ENCODE data around the gene MYMK.

Gene MYMK

GRCh38 chr9:133473743-133474142 lies 51.0 kb downstream of the MYMK start:
- in situ Hi-C loops (cut with HindIII; ENCODE audit: low sequenced_read_pairs) = no loop called here

DNA sequence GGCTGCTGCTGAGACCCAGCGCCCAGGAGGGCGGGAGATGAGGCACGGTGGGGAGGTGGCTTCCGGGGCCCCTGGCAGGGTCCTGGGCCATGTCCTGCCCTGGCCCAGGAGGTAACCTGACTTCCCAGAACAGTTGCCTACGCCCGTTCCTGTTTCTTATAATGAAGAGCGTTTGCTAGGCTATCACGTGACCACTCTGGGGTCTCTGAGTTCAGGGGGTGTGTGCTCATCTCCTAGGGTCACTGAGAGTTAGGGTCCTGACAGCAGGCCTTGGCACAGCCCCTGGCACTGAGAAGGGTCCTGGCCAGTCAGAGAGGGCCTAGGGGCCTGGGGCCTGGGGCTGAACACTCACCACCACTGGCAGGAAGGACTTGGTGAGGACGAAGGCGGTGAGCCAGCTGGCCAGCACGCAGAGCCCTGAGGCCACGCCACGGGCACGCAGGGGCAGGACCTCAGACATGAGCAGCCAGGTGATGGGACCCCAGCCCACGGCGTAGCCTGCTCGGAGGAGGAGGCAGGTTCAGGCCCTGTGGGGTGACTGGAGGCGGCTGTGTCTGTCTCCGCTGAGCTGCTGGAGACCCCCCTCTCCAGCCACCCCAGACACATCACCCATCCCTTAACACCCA lies 51.9 kb downstream of the MYMK start:
- in situ Hi-C loops (cut with HindIII; ENCODE audit: low sequenced_read_pairs) = no loop called here

- in situ Hi-C loops (cut with HindIII; ENCODE audit: low sequenced_read_pairs) = no loop called here
Observed at GRCh38 chr9:133472277-133472645, 52.5 kb downstream of the MYMK start.

DNA sequence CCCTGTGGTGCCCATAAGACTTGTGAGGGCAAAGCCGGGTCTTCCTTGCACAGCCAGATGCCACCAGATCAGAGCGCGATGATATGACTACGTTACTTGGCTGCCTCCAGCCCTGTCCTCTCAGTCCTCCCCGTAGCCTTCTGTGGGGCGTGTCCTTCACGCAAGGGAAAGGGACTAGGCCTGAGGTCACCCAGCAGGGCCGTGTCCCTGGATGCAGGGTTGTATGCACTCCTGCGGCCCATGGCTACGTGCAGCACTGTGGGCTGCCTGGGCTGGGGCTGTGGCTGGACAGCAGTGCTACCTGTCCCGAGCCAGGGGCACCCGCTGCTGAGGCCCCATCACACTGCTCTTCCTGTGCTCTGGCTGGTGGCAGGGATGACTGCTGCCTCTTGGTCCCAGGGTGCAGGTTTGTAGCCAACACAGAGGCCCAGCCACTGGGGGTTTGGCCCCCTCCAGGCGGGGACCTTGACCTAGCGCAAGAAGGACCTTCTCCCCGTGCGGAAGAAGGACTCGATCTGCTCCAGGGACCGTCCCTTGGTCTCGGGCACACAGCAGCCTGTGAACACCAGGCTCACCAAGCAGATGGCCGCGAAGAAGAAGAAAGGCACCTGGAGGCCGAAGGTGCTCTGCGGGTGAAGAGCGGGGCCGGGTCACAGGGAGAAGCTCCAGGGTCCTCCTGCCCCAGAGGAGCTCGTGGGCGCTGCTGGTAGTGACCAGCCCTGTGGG lies 53.0 kb downstream of the MYMK start:
- in situ Hi-C loops (cut with HindIII; ENCODE audit: low sequenced_read_pairs) = no loop called here

- in situ Hi-C loops (cut with HindIII; ENCODE audit: low sequenced_read_pairs) = no loop called here
Observed at GRCh38 chr9:133470988-133471387, 53.8 kb downstream of the MYMK start.

DNA sequence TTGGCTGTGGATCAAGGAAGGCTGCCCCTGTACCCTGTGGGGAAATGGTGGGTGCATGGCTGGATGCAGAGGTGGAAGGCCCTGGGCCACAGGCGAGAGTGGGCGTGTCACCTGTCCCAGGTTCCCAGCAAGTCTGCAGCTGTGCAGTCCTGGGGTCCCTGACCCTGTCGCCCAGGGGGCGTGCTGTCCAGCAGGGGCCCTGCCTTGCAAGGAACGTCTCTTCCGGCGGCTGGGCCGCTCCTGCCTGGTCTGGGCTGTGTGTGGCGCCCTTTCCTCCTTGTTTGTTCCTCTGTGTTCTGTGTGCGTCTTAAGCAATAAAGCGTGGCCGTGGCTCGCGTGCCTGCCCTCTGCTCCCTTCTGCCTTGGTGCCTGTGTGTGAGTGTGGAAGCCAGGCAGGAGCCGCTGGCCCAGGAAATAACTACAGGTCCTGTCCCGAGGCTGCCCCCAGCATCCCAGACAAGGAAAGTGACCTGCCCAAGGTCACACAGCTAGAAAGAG lies 54.3 kb downstream of the MYMK start:
- in situ Hi-C loops (cut with HindIII; ENCODE audit: low sequenced_read_pairs) = no loop called here

DNA sequence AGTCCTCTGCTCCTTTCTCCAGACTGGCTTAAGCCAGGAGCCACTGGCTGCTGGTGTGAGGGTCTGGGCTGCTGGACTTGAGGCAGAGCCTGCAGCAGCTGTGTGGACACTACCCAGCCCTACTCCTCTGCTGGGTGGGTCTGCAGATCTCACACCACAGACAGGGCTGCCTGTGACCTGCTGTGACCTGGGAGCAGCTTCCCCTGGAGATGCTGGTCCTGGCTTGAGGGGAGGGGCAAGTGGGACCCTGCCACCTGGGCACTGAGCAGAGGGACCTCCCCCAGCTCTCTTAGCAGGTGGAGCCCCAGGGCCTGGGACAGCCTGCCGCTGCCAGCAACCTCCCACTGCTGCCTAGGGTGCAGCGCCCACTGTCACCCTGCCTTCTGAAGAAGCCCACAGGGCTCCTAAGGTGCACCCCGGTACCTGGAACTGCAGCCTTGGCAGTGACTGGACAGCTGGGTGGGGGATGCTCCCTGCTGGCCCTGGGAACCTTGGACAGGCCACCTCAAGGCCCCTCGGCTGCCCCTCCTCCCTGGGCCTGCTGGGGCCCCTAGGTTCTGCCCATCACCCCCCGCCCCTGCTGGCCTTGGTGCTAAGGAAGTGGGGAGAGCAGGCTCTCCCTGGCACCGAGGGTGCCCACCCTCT lies 55.9 kb downstream of the MYMK start:
- in situ Hi-C loops (cut with HindIII; ENCODE audit: low sequenced_read_pairs) = no loop called here

- in situ Hi-C loops (cut with HindIII; ENCODE audit: low sequenced_read_pairs) = no loop called here
Observed at GRCh38 chr9:133468374-133468773, 56.4 kb downstream of the MYMK start.

GRCh38 chr9:133467101-133467500 lies 57.7 kb downstream of the MYMK start:
- in situ Hi-C loops (cut with HindIII; ENCODE audit: low sequenced_read_pairs) = no loop called here

DNA sequence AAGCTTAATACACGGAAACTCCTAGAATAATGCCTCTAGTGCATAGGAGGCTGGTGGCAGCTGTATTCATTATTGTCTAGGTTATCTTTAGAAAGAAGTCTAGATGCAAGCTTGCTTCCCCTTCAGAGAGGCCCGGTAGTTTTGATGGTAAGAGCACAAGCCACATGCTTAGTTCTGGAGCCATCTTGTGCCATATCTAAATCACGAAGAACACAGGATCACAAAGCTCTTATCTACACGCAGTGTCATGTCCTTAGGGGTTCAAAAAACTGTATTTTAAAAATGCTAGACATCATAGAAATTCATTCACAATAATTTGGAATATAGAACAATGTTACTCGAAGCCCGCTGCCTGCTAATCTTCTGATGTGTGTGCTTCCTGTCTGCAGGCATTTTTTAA lies 58.8 kb downstream of the MYMK start:
- in situ Hi-C loops (cut with HindIII; ENCODE audit: low sequenced_read_pairs) = no loop called here

GRCh38 chr9:133464638-133465037 lies 60.1 kb downstream of the MYMK start:
- in situ Hi-C loops (cut with HindIII; ENCODE audit: low sequenced_read_pairs) = no loop called here

Data from DLD1 (cell line).